ENCODE measurements around the gene ZCCHC3.
A peak's percentile ranks its signal among the peaks of the same experiment; 100 is the strongest.
"Not testable (repeated sequence)": the region's sequence is repeated elsewhere in the genome, so short reads cannot be mapped to it uniquely, and the experiment has no call there.

The ZCCHC3 gene

DNA sequence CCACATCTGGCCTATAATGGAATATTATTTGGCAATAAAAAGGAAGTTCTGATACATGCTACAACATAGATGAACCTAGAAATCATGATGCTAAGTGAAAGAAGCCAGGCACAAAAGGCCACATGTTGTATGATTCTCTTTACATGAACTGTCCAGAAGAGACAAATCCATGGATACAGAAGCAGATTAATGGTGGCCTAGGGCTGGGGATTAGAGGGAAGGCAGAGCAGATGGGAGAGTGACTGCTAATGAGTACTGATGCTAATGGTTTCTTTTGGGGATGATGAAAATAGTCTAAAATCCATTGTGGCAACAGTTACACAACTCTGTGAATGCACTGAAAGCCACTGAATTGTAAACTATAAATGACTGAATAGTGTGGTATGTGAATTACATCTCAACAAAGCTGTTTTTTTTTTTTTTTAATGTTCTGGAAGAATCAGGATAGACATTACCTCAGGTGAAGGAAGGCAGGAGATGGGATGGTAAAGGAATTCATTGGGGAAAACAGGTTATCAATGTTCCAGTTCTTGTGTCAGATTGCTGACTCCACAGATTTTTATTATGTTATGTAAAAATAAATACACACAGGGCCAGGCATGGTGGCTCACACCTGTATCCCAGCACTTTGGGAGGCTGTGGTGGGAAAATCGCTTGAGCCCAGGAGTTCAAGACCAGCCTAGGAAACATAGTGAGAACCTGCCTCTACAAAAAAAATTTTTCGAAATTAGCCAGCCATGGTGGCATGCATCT is 19.1 kb downstream of the ZCCHC3 start:
- no peak for DNase-seq

DNA sequence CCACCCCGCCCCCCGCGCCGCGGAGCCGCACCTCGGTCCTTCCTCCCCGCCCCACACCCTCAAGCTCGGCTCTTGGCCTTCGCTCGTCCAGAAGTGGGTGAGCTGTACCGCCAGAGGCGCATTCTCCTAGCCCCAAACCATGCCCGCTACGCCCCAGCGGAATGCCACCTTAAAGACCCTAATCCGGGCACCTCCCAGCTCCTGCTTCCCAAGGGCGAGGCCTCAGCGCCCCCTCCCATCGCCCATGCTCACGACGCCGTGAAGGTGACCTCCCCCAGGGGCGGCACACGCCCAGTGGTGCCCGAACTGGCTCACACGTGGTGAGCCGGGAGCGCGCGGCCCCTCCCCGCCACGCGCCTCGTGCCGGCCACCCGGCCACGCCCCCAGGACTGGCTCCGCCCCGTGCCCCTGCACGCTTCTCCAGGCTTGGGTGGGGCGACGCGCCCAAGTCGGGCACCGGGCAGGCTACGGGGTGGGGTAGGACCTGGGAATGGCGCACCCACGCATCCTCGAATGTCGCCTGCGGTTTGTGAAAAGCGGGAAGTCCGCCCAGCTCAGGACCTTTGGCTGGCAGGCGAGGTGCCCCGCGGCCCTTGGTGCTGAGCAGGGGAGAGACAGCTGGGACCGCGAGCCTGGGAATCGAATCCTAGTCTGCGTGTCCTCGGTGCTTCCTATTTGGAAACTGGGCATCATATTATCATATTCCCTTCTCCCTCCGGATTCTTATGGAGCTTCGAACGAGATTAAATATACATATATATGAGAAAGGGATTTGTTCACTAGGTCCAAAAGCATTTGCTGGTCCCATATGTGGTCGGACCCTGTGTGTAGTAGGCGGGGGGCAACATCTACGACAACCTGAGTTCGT is 27.0 kb downstream of the ZCCHC3 start:
- peak; percentile 82 for DNase-seq

DNA sequence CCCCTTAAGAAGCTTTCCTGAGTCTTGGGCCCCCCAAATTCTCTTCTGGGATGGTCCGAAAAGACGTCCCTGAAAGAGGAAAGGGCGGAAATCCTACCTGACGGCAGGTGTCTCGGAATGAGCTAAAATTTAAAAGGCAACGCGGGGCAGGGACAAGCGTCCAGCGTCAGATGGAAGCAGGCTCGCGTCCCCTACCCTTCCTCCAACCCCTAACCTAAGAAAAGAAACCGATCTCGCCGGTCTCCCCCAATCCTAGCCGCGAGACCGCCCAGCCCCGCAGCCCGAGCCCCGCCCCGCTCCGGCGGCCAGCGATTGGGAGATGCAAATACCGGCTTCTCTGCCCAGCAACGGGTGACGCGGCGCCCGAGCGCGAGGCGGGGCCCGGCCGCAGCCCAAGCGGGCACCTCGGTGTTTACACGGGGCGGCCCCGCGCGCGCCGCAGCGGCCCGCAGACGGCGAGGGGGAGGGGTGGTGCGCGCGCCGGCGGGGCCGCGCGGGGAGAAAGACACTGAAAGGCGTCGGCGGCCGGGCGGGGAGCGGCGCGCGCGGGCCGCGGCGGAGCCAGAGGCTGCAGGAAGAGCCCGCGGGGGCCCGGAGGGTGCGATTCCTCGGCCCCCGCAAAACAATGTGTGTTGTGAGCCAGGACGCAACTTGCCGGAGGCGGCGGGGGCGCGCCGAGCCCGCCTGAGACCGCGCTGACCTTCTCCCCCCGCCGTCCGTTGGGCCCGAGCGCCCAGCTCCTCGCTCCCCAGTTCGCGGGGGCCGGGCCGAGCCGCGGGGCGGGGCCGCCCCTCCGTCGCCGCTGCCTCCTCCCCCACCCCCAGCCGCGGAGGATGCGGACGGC is 27.9 kb downstream of the ZCCHC3 start, which contains the start of gene SOX12:
Gene SOX12 (plus strand): TSS at position 508 of the 844 bp plus-strand sequence. CDS start 373 bp downstream, outside the sequence.
- peak; percentile 93 for DNase-seq

DNA sequence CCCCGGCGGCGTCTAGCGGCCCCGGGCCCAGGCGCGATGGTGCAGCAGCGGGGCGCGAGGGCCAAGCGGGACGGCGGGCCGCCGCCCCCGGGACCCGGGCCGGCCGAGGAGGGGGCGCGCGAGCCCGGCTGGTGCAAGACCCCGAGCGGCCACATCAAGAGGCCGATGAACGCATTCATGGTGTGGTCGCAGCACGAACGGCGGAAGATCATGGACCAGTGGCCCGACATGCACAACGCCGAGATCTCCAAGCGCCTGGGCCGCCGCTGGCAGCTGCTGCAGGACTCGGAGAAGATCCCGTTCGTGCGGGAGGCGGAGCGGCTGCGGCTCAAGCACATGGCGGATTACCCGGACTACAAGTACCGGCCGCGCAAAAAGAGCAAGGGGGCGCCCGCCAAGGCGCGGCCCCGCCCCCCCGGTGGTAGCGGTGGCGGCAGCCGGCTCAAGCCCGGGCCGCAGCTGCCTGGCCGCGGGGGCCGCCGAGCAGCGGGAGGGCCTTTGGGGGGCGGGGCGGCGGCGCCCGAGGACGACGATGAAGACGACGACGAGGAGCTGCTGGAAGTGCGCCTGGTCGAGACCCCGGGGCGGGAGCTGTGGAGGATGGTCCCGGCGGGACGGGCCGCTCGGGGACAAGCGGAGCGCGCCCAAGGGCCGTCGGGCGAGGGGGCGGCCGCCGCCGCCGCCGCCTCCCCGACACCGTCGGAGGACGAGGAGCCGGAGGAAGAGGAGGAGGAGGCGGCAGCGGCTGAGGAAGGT is 28.7 kb downstream of the ZCCHC3 start:
- DNase-seq: peak; percentile 56

DNA sequence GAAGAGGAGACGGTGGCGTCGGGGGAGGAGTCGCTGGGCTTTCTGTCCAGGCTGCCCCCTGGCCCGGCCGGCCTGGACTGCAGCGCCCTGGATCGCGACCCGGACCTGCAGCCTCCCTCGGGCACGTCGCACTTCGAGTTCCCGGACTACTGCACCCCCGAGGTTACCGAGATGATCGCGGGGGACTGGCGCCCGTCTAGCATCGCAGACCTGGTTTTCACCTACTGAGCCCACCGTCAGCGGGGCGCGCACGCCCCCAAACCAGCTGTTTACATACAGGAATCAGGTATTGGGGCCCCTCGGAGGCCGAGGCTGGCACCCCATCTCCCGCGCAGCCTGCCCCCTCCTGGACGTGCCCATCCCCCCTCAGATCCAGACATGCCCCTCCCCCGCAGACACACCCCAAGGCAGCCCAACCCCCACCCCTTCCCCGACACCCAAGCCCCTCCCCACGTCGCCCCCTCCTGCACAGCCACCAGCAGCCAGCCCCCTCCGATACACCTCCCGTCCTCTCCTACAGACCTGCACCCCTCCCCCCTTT is 29.3 kb downstream of the ZCCHC3 start:
- no peak for DNase-seq

DNA sequence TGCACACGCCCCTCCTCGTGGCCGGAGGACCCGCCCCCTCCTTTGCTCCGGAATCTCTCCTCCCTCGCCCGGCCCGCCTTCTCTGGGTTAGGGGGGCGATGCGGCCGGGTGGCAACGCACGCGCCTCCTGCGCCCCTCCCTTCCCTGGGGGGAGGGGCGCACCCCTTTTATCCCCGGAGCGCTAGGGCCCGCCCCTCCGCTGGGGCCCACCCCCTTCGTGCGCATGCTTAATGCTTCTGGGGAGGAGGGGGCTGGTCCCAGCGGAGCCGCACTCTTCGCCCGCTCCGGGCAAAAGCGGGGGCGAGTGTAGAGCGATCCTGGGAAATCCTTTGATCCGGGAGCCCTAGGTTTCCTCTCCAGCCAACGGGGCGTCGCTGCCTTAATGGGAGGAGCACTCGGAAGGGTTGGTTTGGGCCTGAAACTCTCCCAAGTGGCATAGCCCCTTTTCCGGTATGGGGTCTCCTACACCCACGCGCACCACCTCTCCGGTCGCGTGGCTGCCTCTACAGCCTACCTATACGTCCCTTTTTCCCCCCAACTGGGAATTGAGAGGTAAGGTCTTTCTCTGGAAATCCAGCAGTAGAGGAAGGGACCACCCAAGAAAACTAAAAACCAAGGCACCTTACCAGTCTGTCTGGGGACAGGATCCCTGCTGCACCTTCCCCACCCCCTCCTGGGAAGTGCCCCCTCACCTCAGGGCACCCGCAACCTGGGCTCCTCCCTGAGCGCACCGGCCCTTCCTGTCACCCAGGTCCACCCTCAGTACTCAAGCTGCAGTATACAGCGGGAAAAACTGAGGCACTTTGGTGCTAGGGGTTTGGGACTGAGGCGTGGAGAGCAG is 30.0 kb downstream of the ZCCHC3 start:
- peak; percentile 91 for DNase-seq

DNA sequence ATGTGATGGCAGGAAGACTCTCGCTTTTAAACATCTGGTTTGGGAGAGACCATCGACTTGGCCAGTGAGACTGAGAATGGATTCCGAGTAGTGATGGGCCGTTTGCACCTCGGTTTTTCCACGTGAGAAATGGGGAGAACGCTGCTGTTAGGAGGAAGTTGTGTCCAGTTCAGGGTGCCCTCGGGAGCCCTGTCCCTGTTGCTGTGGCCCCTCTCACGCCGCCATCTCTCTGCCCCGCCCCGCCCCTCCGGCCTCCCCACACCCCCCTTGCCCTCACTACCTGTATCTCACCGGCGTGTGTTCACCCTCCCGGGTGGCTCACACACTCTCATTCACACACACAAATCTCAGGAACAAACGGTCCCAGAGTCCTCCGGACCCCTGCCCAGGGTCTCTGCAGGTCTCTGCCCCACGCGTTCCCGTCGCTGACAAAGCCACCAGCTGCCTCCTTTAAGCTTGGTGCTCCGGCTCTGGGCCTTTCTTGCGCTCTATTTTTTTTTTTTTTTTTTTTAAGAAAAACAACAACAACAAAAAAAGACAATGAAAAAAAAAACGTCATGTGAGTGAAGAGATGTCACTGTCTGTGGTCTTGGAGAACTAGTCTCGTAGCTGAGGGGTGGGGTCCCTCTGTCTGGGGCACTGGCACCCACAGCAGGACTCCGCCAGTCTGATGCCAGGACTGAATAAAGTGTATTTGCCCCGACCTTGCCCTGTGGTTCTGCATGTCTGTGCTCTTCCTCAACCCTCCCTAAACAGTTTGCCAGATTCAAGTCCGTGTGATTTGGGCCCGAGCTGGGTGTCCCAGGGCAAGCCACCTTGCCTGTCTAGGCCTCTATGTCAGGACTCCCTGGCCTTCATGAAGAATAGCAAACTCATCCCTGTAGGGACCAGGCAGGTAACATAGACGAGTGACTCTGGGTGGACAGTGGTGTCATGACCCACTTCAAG is 30.9 kb downstream of the ZCCHC3 start:
- DNase-seq: no peak

DNA sequence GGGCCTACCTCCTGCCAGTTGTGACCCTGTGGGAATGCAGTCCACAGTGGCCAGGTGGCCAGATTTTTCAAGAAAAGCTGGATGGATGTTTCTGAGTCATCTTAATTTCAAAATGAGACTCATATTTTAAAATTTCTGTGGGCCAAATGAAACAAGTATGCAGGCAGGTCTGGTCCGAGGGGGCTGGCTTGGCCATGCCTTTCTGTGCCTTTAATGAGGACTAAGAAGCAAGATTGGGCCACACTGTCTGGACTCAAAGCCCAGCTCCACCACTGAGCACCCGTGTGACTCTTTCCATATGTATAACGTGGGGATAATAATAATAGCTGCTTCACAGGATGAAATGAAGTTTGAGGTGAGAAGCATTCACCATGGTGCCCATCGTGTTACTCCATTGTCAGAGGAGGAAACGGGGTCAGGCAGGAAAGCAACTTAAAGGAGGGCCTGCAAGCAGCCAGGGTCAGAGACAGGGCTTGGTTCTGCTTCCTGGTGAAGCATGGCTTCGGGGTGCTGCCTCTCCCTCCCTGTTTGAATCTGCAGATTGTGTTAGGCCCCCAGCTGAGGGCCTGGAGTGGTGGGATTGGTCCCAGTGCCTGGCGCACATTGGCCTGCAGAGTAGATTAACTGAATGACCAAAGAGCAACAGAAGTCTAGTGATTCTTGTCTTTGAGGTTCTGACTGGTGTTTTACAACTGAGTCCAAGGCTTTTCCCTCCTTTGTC is 31.8 kb downstream of the ZCCHC3 start:
- no peak for DNase-seq

DNA sequence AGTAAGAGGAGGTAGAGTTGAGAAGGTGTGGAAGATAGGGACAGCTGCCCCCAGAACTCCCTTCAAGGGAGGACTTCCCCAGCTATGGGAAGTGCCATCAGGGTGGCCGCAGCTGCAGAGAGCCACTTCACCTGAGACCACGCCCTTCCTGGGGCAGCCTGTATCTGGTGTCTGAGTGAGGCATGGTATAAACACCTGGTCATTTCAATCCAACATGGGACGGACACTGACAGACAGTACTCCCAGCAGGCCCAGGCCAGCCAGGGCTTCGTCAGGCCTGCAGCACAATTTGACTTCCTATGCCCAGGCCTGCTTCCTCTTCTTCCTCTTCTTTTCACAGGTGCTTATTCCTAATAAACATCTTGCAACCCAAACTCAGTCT is 32.5 kb downstream of the ZCCHC3 start:
- DNase-seq: no peak

DNA sequence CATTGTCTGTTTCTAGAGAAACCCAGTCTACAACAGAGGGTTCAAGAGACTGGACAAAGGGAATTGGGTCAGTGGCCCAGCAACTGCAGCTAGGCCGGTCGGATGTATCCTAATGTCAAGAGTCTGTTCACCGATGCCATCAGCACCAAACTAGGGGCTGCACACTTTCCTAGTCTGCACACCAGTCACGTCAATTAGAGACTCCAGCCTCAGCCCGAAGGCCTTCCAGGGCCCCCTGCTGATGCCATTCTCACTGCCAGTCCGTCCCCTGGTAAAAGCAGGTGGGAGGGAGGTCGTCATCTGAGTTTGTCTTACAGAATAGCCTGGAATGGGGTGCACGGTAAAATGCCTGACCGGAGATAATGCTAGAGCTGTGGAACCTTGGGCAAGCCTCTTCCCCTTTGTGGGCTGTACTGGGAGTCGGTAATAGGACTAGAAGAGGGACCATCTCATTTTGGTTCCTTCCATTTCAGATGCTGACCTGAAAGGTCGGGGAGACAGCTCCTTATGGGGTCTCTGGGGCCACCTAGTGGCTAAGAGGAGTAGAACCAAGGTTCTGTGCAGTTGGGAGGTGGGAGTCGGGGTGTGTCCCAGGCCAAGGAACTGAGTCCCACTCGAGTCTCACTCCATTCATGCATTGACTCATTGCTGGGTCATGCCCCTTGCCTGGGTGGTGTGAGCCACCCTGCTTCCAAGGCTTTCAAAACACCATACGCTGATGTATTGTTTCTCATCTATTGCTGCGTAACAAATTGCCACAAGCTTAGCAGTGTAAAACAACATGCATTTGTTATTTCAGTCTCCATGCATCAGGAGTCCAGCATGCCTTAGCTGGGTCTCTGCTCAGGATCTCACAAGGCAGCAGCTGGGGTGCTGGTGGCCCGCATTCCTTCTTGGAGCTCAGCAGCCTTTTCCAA is 33.1 kb downstream of the ZCCHC3 start:
- DNase-seq: peak; percentile 67

DNA sequence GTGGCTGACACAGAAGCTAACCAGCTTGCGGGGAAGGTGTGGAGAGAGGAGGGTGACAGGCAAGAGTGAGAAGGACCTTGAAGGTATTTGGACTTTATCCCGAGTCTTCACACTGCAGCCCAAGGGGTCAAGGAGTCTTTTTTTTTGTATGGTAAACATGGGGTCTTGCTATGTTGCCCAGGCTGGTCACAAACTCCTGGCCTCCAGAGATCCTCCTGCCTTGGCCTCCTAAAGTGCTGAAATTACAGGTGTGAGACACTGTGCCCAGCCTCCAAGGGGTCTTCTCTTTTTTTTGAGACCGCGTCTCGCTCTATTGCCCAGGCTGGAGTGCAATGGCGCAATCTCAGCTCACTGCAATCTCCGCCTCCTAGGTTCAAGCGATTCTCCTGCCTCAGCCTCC is 37.2 kb downstream of the ZCCHC3 start:
- DNase-seq: no peak

DNA sequence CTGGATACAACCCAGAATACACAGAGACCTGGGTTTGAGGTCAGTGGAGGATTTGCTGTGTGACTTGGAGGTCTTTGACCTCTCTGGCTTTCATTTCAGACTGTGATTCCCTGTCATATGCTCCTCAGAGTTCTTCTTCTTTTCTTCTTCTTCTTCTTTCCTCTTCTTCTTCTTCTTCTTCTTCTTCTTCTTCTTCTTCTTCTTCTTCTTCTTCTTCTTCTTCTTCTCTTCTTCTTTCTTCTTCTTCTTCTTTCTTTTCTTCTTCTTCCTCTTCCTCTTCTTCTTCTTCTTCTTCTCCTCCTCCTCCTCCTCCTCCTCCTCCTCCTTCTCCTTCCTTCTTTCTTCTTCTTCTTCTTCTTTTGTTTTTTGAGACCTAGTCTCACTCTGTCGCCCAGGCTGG is 38.7 kb downstream of the ZCCHC3 start:
- DNase-seq: not testable (repeated sequence)

DNA sequence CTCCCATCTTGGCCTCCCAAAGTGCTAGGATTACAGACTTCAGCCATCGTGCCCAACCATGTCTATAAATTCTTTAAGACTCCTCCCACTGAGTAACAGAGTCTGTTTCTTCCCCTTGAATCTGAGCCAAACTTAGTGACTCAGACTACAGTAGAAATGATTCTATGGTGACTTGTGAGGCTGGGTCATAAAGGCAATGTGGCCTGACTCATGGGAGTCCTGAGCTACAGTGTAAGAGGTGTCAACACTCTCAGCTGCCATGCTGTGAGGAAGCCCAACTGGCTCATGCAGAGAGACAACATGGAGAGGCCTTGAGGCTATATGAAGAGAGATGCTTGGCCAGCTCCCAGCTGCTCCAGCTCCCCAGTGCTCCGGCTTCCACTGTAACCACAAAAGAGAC is 44.3 kb downstream of the ZCCHC3 start:
- no peak for DNase-seq

DNA sequence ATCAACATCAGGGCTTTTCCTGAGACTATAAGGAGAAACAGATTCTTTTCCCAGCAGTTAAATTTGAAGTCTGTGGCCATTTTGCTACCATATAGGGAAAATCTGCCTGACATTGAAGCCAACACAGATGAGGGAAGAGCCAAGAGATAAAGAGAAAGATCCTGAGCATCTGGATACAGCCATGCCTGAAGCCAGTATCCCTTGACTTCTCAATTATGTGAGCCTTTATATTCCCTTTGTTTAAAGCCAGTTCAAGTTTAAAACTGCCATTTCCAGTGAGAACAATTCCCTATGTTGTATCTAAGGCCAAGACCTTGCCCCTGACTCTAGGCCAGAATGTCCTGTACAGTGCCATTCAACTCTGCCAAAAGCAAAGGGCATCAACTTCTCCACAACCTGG is 45.7 kb downstream of the ZCCHC3 start:
- DNase-seq: no peak

DNA sequence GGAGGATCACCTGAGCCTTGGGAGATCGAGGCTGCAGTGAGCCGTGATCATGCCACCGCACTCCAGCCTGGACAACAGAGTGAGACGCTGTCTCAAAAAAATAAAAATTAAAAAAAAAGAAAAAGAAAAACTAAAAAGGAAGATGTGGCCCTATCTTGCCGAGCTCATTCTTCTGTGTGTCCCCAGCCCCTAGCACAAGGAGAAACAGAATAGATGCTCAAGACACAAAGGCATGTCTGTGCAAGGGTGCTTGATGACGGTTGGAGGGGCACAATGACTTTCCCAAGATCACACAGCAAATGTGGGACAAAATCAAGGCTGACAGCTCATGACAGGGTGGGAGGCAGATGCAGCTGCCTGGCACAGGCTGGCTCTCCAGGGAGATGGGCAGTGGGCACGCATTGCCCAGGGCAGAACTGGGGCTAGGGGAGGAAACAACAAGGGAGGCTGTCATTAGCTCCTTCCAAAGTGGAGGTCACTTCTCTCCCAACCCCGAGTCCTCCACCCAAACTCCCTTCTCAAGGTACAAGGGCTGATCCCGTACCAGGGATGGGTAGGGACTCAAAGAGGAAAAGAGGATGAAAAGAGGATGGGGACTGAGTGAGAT is 48.8 kb downstream of the ZCCHC3 start:
- DNase-seq: no peak

DNA sequence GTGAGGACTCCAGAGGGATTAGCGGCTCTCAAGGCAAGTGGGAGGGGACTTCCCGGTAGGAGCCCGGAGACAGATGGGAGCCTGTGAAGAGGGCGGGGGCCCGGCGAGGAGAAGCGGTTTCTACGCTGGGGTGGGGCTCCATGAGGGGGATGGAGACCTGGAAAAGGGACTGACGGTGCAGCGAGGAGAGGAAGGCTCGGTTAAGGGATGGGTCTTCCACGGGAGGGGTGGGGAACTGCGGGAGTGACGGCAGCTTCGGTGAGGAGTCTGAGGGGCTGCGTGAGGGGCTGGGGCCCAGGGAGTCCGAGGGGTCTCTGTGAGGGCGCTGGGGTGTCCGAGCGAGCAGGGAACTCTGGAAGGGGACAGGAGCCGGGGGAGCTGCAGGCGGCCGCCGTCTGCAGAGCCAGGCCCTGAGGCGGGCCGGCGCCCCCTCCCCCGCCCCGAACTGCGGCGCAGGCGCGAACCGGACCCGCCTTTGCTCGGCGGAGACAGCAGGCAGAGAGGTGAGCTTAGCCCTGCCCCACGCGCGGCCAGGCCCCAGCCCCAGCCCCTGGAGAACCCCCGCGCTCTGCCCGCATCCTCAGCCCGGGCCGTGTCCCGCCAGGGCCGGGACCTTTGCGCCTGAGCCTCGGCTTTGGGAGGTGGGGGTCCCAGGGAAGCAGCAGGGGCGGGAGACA is 49.4 kb downstream of the ZCCHC3 start, which contains the start of gene NRSN2:
Gene NRSN2 (plus strand): TSS at position 472 of the 677 bp plus-strand sequence. CDS start 2,533 bp downstream, outside the sequence.
- peak; percentile 39 for DNase-seq

DNA sequence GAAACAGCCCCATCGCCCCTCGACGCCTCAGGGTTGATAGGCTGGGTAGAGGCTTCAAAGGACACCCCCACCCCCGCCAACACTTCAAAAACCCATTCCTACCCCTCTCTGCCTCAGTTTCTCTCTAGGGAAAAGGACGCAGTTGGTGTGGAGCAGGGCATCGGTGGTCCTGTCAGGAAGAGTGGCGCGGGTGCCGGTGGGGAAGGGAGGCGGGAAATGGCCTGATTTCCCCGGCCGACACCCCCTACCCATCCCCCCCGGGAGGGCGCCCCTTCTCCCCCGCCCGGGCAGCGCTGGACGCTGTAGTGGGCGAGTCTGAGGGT is 49.9 kb downstream of the ZCCHC3 start:
- DNase-seq: no peak
